ENCODE measurements around the gene UNC45B. TPM values are rescaled to one million over a fixed set of nuclear protein-coding genes. Genes with fewer than 3 reads are reported as not detected.

Gene UNC45B
- total RNA-seq, 2 donors from 2014 or later, result not detected

DNA sequence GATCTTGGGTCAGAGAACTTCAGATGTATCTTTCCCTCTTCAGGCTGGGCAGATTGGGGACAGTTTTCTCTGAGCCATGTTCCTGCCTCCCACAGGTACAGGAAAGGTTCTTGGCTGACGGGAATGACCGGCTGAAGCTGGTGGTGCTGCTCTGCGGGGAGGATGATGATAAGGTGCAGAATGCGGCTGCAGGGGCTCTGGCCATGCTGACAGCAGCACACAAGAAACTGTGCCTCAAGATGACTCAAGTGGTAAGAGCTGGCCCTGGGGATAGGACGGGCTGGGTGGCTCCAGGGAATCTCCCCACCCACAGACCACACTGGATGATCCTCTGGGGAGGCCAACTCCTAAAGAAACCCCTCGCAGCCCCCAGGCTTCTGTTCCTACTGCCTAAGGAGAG is 35.7 kb downstream of the UNC45B start:
- no peaks in the 10 kb centered on the region for H3K4me1 ChIP-seq (ENCODE audit: control insufficient read depth, insufficient read depth, low read length)
- Mint-ChIP-seq H3K9me3 (no peaks in the 10 kb centered on the region), H3K36me3 (ENCODE audit: low read depth) (no peaks in the 10 kb centered on the region), H3K27ac (no peak overlapping the region), H3K27me3 (ENCODE audit: insufficient read depth) (peaks cover 6% of the 10 kb centered on the region), H3K4me3 (no peak overlapping the region), H3K4me1 (no peaks in the 10 kb centered on the region)
- H3K27ac ChIP-seq (ENCODE audit: low read depth, low read length), result no peak overlapping the region
- no peaks in the 10 kb centered on the region for H3K36me3 ChIP-seq (ENCODE audit: control insufficient read depth, insufficient read depth, low read length)
- peak overlapping the region; percentile 6 for H3K9ac ChIP-seq (ENCODE audit: extremely low read depth, low read length, poor library complexity, severe bottlenecking)
- H3K9me3 ChIP-seq (ENCODE audit: control insufficient read depth, low read length), result no peaks in the 10 kb centered on the region
- H3K27me3 ChIP-seq (ENCODE audit: control insufficient read depth, insufficient read depth, low read length, poor library complexity, severe bottlenecking), result peaks cover 8% of the 10 kb centered on the region
- TF ChIP-seq, protein P1, sequence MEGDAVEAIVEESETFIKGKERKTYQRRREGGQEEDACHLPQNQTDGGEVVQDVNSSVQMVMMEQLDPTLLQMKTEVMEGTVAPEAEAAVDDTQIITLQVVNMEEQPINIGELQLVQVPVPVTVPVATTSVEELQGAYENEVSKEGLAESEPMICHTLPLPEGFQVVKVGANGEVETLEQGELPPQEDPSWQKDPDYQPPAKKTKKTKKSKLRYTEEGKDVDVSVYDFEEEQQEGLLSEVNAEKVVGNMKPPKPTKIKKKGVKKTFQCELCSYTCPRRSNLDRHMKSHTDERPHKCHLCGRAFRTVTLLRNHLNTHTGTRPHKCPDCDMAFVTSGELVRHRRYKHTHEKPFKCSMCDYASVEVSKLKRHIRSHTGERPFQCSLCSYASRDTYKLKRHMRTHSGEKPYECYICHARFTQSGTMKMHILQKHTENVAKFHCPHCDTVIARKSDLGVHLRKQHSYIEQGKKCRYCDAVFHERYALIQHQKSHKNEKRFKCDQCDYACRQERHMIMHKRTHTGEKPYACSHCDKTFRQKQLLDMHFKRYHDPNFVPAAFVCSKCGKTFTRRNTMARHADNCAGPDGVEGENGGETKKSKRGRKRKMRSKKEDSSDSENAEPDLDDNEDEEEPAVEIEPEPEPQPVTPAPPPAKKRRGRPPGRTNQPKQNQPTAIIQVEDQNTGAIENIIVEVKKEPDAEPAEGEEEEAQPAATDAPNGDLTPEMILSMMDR (conservative IDR thresholded peaks at IDR 0.05), result no peak
- no peak overlapping the region for H3K4me3 ChIP-seq (ENCODE audit: low read length)
- WGBS, 2 experiments (ENCODE audit: insufficient coverage in 1 of 2, insufficient read length in 1 of 2), result 81 to 100% methylated on average over 3 to 6 of the region's 6 CpGs
- no peak for DNase-seq

DNA sequence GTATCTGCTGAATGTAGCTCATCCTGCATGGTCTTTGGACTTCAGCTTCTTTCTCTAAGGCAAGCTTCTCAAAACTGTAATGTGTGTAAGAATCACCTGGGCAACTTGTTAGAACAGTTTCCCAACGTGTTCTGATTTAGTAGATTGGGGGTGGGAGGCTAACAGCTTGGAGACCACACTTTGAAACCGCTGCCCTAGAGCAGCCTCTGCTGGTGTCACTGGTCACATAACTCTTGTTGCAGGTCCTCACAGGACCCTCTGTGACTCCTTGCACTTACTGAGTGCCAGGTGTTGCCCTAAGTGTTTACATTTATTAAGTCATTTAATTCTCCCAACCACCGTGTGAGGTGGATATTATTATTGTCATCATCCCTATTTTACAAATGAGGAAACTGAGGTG is 36.7 kb downstream of the UNC45B start:
- H3K4me1 ChIP-seq (ENCODE audit: control insufficient read depth, insufficient read depth, low read length), result no peaks in the 10 kb centered on the region
- DNase-seq, result no peak
- no peak overlapping the region for H3K4me3 ChIP-seq (ENCODE audit: low read length)
- Mint-ChIP-seq H3K36me3 (ENCODE audit: low read depth) (no peaks in the 10 kb centered on the region), H3K4me1 (no peaks in the 10 kb centered on the region), H3K4me3 (no peak overlapping the region), H3K27me3 (ENCODE audit: insufficient read depth) (peaks cover 6% of the 10 kb centered on the region), H3K27ac (no peak overlapping the region), H3K9me3 (no peaks in the 10 kb centered on the region)
- 43 to 75% methylated on average over 2 of the region's 3 CpGs for WGBS, 2 experiments (ENCODE audit: insufficient coverage in 1 of 2, insufficient read length in 1 of 2)
- TF ChIP-seq, protein P1 (conservative IDR thresholded peaks at IDR 0.05), result peak; percentile 52
- peaks cover 8% of the 10 kb centered on the region for H3K27me3 ChIP-seq (ENCODE audit: control insufficient read depth, insufficient read depth, low read length, poor library complexity, severe bottlenecking)
- no peak overlapping the region for H3K27ac ChIP-seq (ENCODE audit: low read depth, low read length)
- no peaks in the 10 kb centered on the region for H3K9me3 ChIP-seq (ENCODE audit: control insufficient read depth, low read length)
- H3K36me3 ChIP-seq (ENCODE audit: control insufficient read depth, insufficient read depth, low read length), result no peaks in the 10 kb centered on the region
- H3K9ac ChIP-seq (ENCODE audit: extremely low read depth, low read length, poor library complexity, severe bottlenecking), result no peak overlapping the region

DNA sequence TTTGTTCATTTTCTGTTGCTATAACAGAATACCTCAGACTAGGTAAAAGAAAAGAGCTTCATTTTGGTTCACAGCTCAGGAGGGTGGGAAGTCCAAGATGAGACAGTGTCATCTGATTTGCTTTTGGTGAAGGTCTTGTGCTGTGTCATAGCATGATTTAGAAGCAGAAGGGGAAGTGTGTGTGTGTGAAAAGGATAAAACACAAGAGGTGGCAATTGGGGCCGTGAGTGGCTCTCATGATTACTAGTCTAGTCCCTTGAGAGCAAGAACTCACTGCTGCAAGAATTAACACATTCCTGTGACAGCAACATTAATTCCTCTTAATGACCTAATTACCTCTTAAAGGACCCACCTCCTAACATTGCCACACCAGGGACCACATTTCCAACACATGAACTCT is 38.2 kb downstream of the UNC45B start:
- 92% methylated on average over 1 of the region's 1 CpG; no CpG with 5 or more reads in 1 of the 2 experiments for WGBS, 2 experiments (ENCODE audit: insufficient coverage in 1 of 2, insufficient read length in 1 of 2)

More for the DNA sequence above, 38.2 kb downstream of the UNC45B start:
- no peak for DNase-seq
- Mint-ChIP-seq H3K36me3 (ENCODE audit: low read depth) (no peaks in the 10 kb centered on the region), H3K4me3 (no peak overlapping the region), H3K27ac (no peak overlapping the region), H3K4me1 (no peaks in the 10 kb centered on the region), H3K27me3 (ENCODE audit: insufficient read depth) (peaks cover 6% of the 10 kb centered on the region), H3K9me3 (peaks cover 2% of the 10 kb centered on the region)
- no peaks in the 10 kb centered on the region for H3K4me1 ChIP-seq (ENCODE audit: control insufficient read depth, insufficient read depth, low read length)
- H3K9me3 ChIP-seq (ENCODE audit: control insufficient read depth, low read length), result no peaks in the 10 kb centered on the region
- TF ChIP-seq, protein P1 (conservative IDR thresholded peaks at IDR 0.05), result no peak
- no peak overlapping the region for H3K27ac ChIP-seq (ENCODE audit: low read depth, low read length)
- no peaks in the 10 kb centered on the region for H3K36me3 ChIP-seq (ENCODE audit: control insufficient read depth, insufficient read depth, low read length)
- peaks cover 8% of the 10 kb centered on the region for H3K27me3 ChIP-seq (ENCODE audit: control insufficient read depth, insufficient read depth, low read length, poor library complexity, severe bottlenecking)
- H3K4me3 ChIP-seq (ENCODE audit: low read length), result no peak overlapping the region
- no peak overlapping the region for H3K9ac ChIP-seq (ENCODE audit: extremely low read depth, low read length, poor library complexity, severe bottlenecking)

Data from endodermal cell (in vitro differentiated cells).